Panc1 (cell line): Measurements from ENCODE around the gene TLE6. TPM values are rescaled to one million over a fixed set of nuclear protein-coding genes. Genes with fewer than 3 reads are reported as not detected.

ENCODE experiments used
- ATAC-seq: fragments of 200-7000 bp; cut with Tn5 transposase; 2 replicates; pipeline ENCODE4 v1.9.1; 2020; ENCODE audit warnings: mild to moderate bottlenecking, moderate library complexity
- BruUV-seq: library from RNA; stranded (reverse); fragments of 400-500 nt; replicated peaks from 2 replicates; lab custom pipeline; 2021; lab: Mats Ljungman, UMichigan
- CTCF ChIA-PET: fragments of 300-600 bp; sonication (Branson Sonifier 250); formaldehyde crosslinking; loops from one replicate; lab custom pipeline; 2022; ENCODE audit warnings: antibody characterized with exemption; lab: Charles Lee
- POLR2A ChIA-PET: fragments of 300-600 bp; sonication (Branson Sonifier 250); formaldehyde crosslinking; loops from one replicate; lab custom pipeline; 2022; ENCODE audit warnings: antibody characterized with exemption; lab: Charles Lee
- DNase-seq: peaks from one replicate; pipeline ENCODE4 v3.0.0-alpha.2; 2010; ENCODE audit warnings: low read depth, low spot score
- H3K27ac ChIP-seq: 2 replicates; pipeline ENCODE4 v1.5.1; 2011; ENCODE audit warnings: mild to moderate bottlenecking, low read length, inconsistent platforms
- H3K27me3 ChIP-seq: fragments of 200-500 bp; sonication (Bioruptor generic); 2 replicates; pipeline ENCODE4 v1.6.0; 2014; ENCODE audit warnings: low read length, inconsistent platforms; ENCODE audit not compliant: control insufficient read depth, insufficient read depth
- H3K36me3 ChIP-seq: fragments of 200-500 bp; sonication (Bioruptor generic); 2 replicates; pipeline ENCODE4 v1.5.1; 2014; ENCODE audit warnings: inconsistent platforms, mild to moderate bottlenecking, low read length, moderate library complexity; ENCODE audit not compliant: control insufficient read depth, insufficient read depth
- H3K4me1 ChIP-seq: 2 replicates; pipeline ENCODE4 v1.5.1; 2011; ENCODE audit warnings: inconsistent platforms, mild to moderate bottlenecking, low read length, moderate library complexity; ENCODE audit not compliant: control insufficient read depth, insufficient read depth
- H3K4me3 ChIP-seq, 2 experiments: 2 replicates each; pipeline ENCODE4 v1.5.1; 2011 to 2012; ENCODE audit warnings: low read depth in 2 of 2, low read length in 2 of 2, mild to moderate bottlenecking in 2 of 2, inconsistent platforms in 1 of 2, moderate library complexity in 1 of 2
- H3K9me3 ChIP-seq: fragments of 200-500 bp; sonication (Bioruptor generic); 2 replicates; pipeline ENCODE4 v1.5.1; 2014; ENCODE audit warnings: low read depth, mild to moderate bottlenecking, inconsistent platforms, low read length, moderate library complexity; ENCODE audit not compliant: control insufficient read depth, insufficient read depth
- POLR2AphosphoS5 ChIP-seq: IDR thresholded peaks from 2 replicates; pipeline ENCODE4 v1.6.1; 2012; ENCODE audit warnings: mild to moderate bottlenecking, low read depth, low read length, moderate library complexity
- SIN3A ChIP-seq: IDR thresholded peaks from 2 replicates; pipeline ENCODE4 v1.6.1; 2012; ENCODE audit warnings: low read depth, mild to moderate bottlenecking, low read length, moderate library complexity, borderline replicate concordance; ENCODE audit not compliant: insufficient read depth
- TCF7L2 ChIP-seq: IDR thresholded peaks from 2 replicates; pipeline ENCODE4 v1.6.1; 2011; ENCODE audit warnings: mild to moderate bottlenecking, low read depth, low read length, inconsistent platforms
- in situ Hi-C: cut with HindIII; loops from 2 replicates; pipeline ENCODE4 v1.10.0; 2016; ENCODE audit warnings: low sequenced_read_pairs, low pct_unique_long_range_greater_than_20kb
- intact Hi-C: fragments of 100-400 bp; cut with micrococcal nuclease; formaldehyde crosslinking; loops from one replicate; pipeline ENCODE4 v1.10.0; 2022; ENCODE audit not compliant: unreplicated experiment
- total RNA-seq: library from RNA; stranded (reverse); gene quantifications from one replicate; pipeline ENCODE4 v1.2.1, GENCODE V29; 2021; ENCODE audit not compliant: unreplicated experiment
- TF ChIP-seq, protein P1 (sequence below), 2 experiments: IDR thresholded peaks; 2 replicates each; pipeline ENCODE4 v1.6.1; 2011 to 2012; ENCODE audit warnings: low read depth in 2 of 2, control low read depth in 1 of 2, low read length in 1 of 2, mild to moderate bottlenecking in 1 of 2, moderate library complexity in 1 of 2; ENCODE audit not compliant: insufficient read depth in 1 of 2
- TF ChIP-seq, protein P2 (sequence below): fragments of 450-650 bp; IDR thresholded peaks from 2 replicates; pipeline ENCODE4 v1.5.1; 2017; ENCODE audit warnings: mild to moderate bottlenecking

TLE6 gene
- total RNA-seq, 1 experiment from 2014 or later: 4.0 TPM

DNA sequence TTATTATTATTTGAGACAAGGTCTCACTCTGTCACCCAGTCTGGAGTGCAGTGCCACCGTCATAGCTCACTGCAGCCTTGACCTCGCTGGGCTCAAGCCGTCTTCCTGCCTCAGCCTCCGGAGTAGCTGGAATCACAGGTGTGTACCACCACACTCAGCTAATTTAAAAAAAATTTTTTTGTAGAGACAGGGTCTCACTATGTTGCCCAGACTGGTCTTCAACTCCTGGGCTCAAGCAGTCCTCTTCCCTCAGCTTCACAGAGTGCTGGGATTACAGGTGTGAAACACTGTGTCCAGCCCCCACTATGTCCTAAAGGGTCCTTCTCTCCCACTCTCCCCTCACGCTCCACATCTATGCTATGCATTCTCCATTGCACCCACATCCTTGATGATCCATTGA, 60.9 kb downstream of the TLE6 start:
- ATAC-seq (no peak), DNase-seq (no peak)
- TF ChIP-seq, protein P1, sequence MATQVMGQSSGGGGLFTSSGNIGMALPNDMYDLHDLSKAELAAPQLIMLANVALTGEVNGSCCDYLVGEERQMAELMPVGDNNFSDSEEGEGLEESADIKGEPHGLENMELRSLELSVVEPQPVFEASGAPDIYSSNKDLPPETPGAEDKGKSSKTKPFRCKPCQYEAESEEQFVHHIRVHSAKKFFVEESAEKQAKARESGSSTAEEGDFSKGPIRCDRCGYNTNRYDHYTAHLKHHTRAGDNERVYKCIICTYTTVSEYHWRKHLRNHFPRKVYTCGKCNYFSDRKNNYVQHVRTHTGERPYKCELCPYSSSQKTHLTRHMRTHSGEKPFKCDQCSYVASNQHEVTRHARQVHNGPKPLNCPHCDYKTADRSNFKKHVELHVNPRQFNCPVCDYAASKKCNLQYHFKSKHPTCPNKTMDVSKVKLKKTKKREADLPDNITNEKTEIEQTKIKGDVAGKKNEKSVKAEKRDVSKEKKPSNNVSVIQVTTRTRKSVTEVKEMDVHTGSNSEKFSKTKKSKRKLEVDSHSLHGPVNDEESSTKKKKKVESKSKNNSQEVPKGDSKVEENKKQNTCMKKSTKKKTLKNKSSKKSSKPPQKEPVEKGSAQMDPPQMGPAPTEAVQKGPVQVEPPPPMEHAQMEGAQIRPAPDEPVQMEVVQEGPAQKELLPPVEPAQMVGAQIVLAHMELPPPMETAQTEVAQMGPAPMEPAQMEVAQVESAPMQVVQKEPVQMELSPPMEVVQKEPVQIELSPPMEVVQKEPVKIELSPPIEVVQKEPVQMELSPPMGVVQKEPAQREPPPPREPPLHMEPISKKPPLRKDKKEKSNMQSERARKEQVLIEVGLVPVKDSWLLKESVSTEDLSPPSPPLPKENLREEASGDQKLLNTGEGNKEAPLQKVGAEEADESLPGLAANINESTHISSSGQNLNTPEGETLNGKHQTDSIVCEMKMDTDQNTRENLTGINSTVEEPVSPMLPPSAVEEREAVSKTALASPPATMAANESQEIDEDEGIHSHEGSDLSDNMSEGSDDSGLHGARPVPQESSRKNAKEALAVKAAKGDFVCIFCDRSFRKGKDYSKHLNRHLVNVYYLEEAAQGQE (IDR thresholded peaks at IDR 0.05; ENCODE audit: insufficient read depth in 1 of 2, low read depth in 2 of 2, low read length in 1 of 2): no peak
- TF ChIP-seq POLR2AphosphoS5: no peak
- TF ChIP-seq SIN3A: no peak
- no peak for TF ChIP-seq TCF7L2
- TF ChIP-seq, protein P2, sequence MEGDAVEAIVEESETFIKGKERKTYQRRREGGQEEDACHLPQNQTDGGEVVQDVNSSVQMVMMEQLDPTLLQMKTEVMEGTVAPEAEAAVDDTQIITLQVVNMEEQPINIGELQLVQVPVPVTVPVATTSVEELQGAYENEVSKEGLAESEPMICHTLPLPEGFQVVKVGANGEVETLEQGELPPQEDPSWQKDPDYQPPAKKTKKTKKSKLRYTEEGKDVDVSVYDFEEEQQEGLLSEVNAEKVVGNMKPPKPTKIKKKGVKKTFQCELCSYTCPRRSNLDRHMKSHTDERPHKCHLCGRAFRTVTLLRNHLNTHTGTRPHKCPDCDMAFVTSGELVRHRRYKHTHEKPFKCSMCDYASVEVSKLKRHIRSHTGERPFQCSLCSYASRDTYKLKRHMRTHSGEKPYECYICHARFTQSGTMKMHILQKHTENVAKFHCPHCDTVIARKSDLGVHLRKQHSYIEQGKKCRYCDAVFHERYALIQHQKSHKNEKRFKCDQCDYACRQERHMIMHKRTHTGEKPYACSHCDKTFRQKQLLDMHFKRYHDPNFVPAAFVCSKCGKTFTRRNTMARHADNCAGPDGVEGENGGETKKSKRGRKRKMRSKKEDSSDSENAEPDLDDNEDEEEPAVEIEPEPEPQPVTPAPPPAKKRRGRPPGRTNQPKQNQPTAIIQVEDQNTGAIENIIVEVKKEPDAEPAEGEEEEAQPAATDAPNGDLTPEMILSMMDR: no peak
- BruUV-seq: no TSS peak
- ChIA-PET POLR2A (no interaction called here), CTCF (no interaction called here)
- intact Hi-C loops (no loop called here), in situ Hi-C loops (no loop called here)
- Histone ChIP-seq H3K4me3 (no peak overlapping the region), H3K9me3 (no peaks in the 10 kb centered on the region), H3K27me3 (no peaks in the 10 kb centered on the region), H3K4me1 (peaks cover 11% of the 10 kb centered on the region), H3K27ac (no peak overlapping the region), H3K36me3 (no peaks in the 10 kb centered on the region)

DNA sequence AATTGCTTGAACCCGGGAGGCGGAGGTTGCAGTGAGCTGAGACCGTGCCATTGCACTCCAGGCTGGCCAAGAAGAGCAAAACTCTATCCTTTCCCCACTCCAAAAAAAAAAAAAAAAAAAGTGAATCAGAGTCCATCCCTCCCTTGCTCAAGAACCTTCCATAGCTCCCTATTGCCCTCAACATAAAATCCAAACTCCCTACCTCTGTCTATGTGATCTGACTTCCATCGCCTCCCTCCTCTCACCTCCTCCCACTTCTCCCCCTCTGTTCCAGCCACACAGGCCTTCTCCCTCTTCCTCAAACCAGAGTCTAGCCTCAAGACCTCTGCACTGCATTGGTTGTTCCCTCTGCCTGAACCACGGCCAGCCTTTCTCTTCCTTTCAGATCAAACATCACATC, 61.8 kb downstream of the TLE6 start:
- intact Hi-C loops: no loop called here
- no TSS peak for BruUV-seq
- Histone ChIP-seq H3K4me3 (no peak overlapping the region), H3K9me3 (no peaks in the 10 kb centered on the region), H3K4me1 (peaks cover 11% of the 10 kb centered on the region), H3K27ac (no peak overlapping the region), H3K36me3 (no peaks in the 10 kb centered on the region), H3K27me3 (no peaks in the 10 kb centered on the region)
- DNase-seq: no peak
- ChIA-PET POLR2A (no interaction called here), CTCF (interaction anchor here (0.7 kb wide), 1 partner anchor 36 kb away, joined by 3 read pairs; no protein-coding TSS in a partner anchor)
- TF ChIP-seq SIN3A: no peak
- TF ChIP-seq, protein P1 (IDR thresholded peaks at IDR 0.05; ENCODE audit: insufficient read depth in 1 of 2, low read depth in 2 of 2, low read length in 1 of 2): no peak
- TF ChIP-seq POLR2AphosphoS5: no peak
- TF ChIP-seq TCF7L2: no peak
- TF ChIP-seq, protein P2: no peak
- in situ Hi-C loops: no loop called here
- no peak for ATAC-seq
